HFF-Myc (cell line): Measurements from ENCODE around the gene SLC39A8.

Experiments
- DNase-seq: peaks from one replicate; pipeline ENCODE4 v3.0.0-alpha.2; 2011; ENCODE audit warnings: low read depth; ENCODE audit errors: extremely low read depth
- H3K4me3 ChIP-seq: replicated peaks from 2 replicates; pipeline ENCODE4 v1.5.1; 2011; ENCODE audit warnings: low read depth, mild to moderate bottlenecking, control low read depth, low read length
- CTCF ChIP-seq: IDR thresholded peaks from 2 replicates; pipeline ENCODE4 v1.5.1; 2012; ENCODE audit warnings: mild to moderate bottlenecking, low read depth, low read length, control low read depth; ENCODE audit errors: missing control alignments

Gene SLC39A8

GRCh38 chr4:102219129-102219528, 126.2 kb downstream of the SLC39A8 start:
- no peak for DNase-seq
- TF ChIP-seq CTCF, result no peak
- no peak overlapping the region for H3K4me3 ChIP-seq

DNA sequence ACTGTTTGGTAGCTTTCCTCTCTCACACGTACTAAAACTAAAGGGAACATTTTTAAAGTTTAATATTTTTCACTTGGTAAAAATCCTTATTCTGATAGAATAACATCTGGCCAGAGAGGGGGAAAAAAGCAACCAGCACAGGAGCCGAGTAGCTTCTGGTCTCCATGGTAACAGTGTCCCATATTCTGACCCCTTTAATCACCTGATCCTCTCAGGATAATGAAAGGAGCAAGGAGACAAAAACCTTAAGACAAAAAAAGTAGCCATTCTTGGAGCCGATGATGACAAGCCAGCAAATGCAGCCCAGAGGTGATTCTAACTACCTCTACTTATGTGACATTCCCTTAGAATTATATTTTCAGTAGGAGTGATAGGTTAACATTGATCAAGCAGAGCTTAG, 126.6 kb downstream of the SLC39A8 start:
- no peak overlapping the region for H3K4me3 ChIP-seq
- TF ChIP-seq CTCF, result no peak
- DNase-seq, result no peak

GRCh38 chr4:102217775-102218355, 127.4 kb downstream of the SLC39A8 start:
- TF ChIP-seq CTCF, result no peak
- no peak overlapping the region for H3K4me3 ChIP-seq
- no peak for DNase-seq

DNA sequence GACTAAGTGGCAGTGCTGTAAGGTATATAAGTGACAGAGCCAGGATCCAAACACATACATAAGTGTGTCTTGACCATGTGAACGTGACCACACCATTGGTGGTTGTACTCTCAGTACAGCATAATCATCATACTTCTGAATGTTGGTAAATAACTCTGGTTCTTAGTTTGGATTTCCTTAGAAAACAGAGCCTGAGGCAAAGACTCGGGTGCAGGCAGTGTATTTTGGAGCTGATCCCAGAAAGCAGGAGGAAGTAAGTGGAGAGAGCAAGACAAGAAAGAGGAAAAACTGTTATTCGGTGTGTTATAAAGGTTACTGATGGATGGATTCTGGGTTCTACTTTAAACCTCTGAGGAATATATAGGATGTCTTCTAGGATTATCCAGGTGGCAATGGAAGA, 127.9 kb downstream of the SLC39A8 start:
- TF ChIP-seq CTCF, result no peak
- H3K4me3 ChIP-seq, result no peak overlapping the region
- DNase-seq, result no peak

DNA sequence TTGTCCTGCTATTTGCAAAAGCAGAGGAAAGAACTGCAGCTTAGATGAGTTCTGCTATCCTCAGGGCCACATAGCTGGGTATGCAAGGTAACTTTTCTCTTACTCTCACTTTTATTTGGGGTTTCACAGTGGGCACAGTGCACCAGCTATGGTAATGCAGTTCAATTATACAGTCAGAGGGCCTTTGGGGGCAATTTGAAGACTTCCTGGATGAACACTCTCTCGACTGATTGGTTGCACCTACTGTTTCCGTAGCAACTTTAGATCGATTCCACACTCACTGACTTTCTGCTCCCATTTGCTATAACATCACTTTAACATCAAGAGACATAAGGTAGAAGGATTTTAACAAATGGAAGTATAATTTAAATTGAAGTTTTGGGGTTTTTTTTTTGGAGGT, 128.6 kb downstream of the SLC39A8 start:
- DNase-seq, result no peak
- H3K4me3 ChIP-seq, result no peak overlapping the region
- no peak for TF ChIP-seq CTCF

- H3K4me3 ChIP-seq, result no peak overlapping the region
- no peak for DNase-seq
- TF ChIP-seq CTCF, result no peak
These were observed 132.3 kb downstream of the SLC39A8 start for GRCh38 chr4:102213031-102213430.
